Activated B cell treated with CpG ODN at 0.5 μM for 24 hours (primary cell): ENCODE results near the gene MCM7. TPM values are rescaled to one million over a fixed set of nuclear protein-coding genes. Genes with fewer than 3 reads are reported as not detected.
A peak's percentile ranks its signal among the peaks of the same experiment; 100 is the strongest.

Source experiments
- ATAC-seq: fragments of 200-7000 bp; cut with Tn5 transposase; one replicate; pipeline ENCODE4 v1.10.0; 2021; ENCODE audit warnings: low read depth, mild to moderate bottlenecking, moderate library complexity
- CTCF ChIA-PET: fragments of 350-600 bp; sonication (Branson Sonifier 250); formaldehyde crosslinking; loops from one replicate; lab custom pipeline; 2021; ENCODE audit warnings: antibody characterized with exemption; lab: Charles Lee
- POLR2A ChIA-PET: fragments of 350-600 bp; sonication (Branson Sonifier 250); formaldehyde crosslinking; loops from one replicate; lab custom pipeline; 2021; ENCODE audit warnings: antibody characterized with exemption; lab: Charles Lee
- DNase-seq: peaks from one replicate; pipeline ENCODE4 v3.0.0; 2022
- H3K27ac Mint-ChIP-seq: one replicate; pipeline ENCODE4 v1.8.0; 2020; ENCODE audit warnings: mixed read lengths
- H3K27me3 Mint-ChIP-seq: one replicate; pipeline ENCODE4 v1.8.0; 2021; ENCODE audit warnings: mixed read lengths
- H3K36me3 Mint-ChIP-seq: one replicate; pipeline ENCODE4 v1.8.0; 2021; ENCODE audit warnings: low read depth, mixed read lengths
- H3K4me1 Mint-ChIP-seq: one replicate; pipeline ENCODE4 v1.8.0; 2021; ENCODE audit warnings: mixed read lengths
- H3K4me3 Mint-ChIP-seq: one replicate; pipeline ENCODE4 v1.8.0; 2020; ENCODE audit warnings: mild to moderate bottlenecking, mixed read lengths
- H3K9me3 Mint-ChIP-seq: one replicate; pipeline ENCODE4 v1.8.0; 2020; ENCODE audit warnings: mixed read lengths
- CTCF ChIP-seq: fragments of 200-600 bp; IDR thresholded peaks from one replicate; pipeline ENCODE4 v1.8.0; 2022; ENCODE audit warnings: antibody characterized with exemption, mild to moderate bottlenecking
- intact Hi-C: fragments of 100-400 bp; cut with micrococcal nuclease; formaldehyde crosslinking; loops from one replicate; pipeline ENCODE4 v1.15.1; 2024
- total RNA-seq: library from RNA; stranded (reverse); gene quantifications from 2 replicates; pipeline ENCODE4 v1.2.3, GENCODE V29; 2022

The MCM7 gene
- total RNA-seq, 1 donor from 2014 or later, result 99.7 TPM

GRCh38 chr7:100088621-100089457 lies 12.4 kb downstream of the MCM7 start, which contains the start of gene COPS6:
COPS6 (plus strand) TSS chr7:100088969; CDS start chr7:100088991, 22 bp downstream.
- DNase-seq (peak; percentile 91), ATAC-seq (peak; percentile 86)
- Mint-ChIP-seq H3K27ac (peak within 1 kb of the TSS; percentile 84), H3K4me1 (peaks cover 18% of the 10 kb centered on the region), H3K4me3 (peak within 1 kb of the TSS; percentile 89), H3K9me3 (no peaks in the 10 kb centered on the region), H3K27me3 (no peaks in the 10 kb centered on the region), H3K36me3 (peaks cover 46% of the 10 kb centered on the region)
- ChIA-PET CTCF (no interaction called here), POLR2A (interaction anchor here (0.6 to 4.7 kb wide), 8 partner anchors 12 to 786 kb away, joined by 3 to 48 read pairs (median 4); partner anchors contain the start of genes AP4M1, FBXO24, LRCH4 and MBLAC1)
- intact Hi-C loops, result loop anchor here (1.0 to 10.0 kb wide), 4 partner anchors 11 to 1166 kb away; partner anchors contain the start of genes GNB2 and ZNF789
- TF ChIP-seq CTCF, result no peak

GRCh38 chr7:100088095-100088620 lies 13.0 kb downstream of the MCM7 start:
- ChIA-PET CTCF (no interaction called here), POLR2A (interaction anchor here (0.6 to 4.7 kb wide), 6 partner anchors 12 to 787 kb away, joined by 3 to 48 read pairs (median 4); partner anchors contain the start of genes AP4M1, FBXO24, LRCH4 and MBLAC1)
- peak overlapping the region; percentile 89 for H3K4me3 Mint-ChIP-seq
- H3K27ac Mint-ChIP-seq, result peak overlapping the region; percentile 84
- H3K27me3 Mint-ChIP-seq, result no peaks in the 10 kb centered on the region
- peaks cover 22% of the 10 kb centered on the region for H3K4me1 Mint-ChIP-seq
- H3K36me3 Mint-ChIP-seq, result peaks cover 39% of the 10 kb centered on the region
- TF ChIP-seq CTCF, result no peak
- H3K9me3 Mint-ChIP-seq, result no peaks in the 10 kb centered on the region
- DNase-seq (no peak), ATAC-seq (peak; percentile 22)
- intact Hi-C loops, result loop anchor here (1.0 to 10.0 kb wide), 4 partner anchors 12 to 1167 kb away; partner anchors contain the start of genes GNB2 and ZNF789

GRCh38 chr7:100087055-100087750 lies 14.0 kb downstream of the MCM7 start:
- no peak for DNase-seq
- no peak for ATAC-seq
- no peaks in the 10 kb centered on the region for H3K27me3 Mint-ChIP-seq
- POLR2A ChIA-PET, result interaction anchor here (0.6 to 4.7 kb wide), 3 partner anchors 13 to 39 kb away, joined by 4 to 48 read pairs (median 7); partner anchors contain the start of genes AP4M1, MBLAC1 and MCM7
- intact Hi-C loops, result loop anchor here (10.0 kb wide), 3 partner anchors 588 to 1168 kb away; partner anchors contain the start of genes GNB2 and ZNF789
- H3K9me3 Mint-ChIP-seq, result no peaks in the 10 kb centered on the region
- no peak for TF ChIP-seq CTCF
- H3K36me3 Mint-ChIP-seq, result peaks cover 29% of the 10 kb centered on the region
- CTCF ChIA-PET, result no interaction called here
- H3K27ac Mint-ChIP-seq, result no peak overlapping the region
- peak overlapping the region; percentile 89 for H3K4me3 Mint-ChIP-seq
- peaks cover 30% of the 10 kb centered on the region for H3K4me1 Mint-ChIP-seq

GRCh38 chr7:100085515-100085914 lies 15.7 kb downstream of the MCM7 start:
- CTCF ChIA-PET, result no interaction called here
- intact Hi-C loops, result loop anchor here (10.0 kb wide), 3 partner anchors 589 to 1169 kb away; partner anchors contain the start of genes GNB2 and ZNF789
- no peak overlapping the region for H3K4me3 Mint-ChIP-seq

More at GRCh38 chr7:100085515-100085914, 15.7 kb downstream of the MCM7 start:
- H3K9me3 Mint-ChIP-seq, result no peaks in the 10 kb centered on the region
- no peak for ATAC-seq
- TF ChIP-seq CTCF, result no peak
- peaks cover 20% of the 10 kb centered on the region for H3K36me3 Mint-ChIP-seq
- no peak overlapping the region for H3K27ac Mint-ChIP-seq
- no peak for DNase-seq
- H3K4me1 Mint-ChIP-seq, result peaks cover 41% of the 10 kb centered on the region
- POLR2A ChIA-PET, result no interaction called here
- no peaks in the 10 kb centered on the region for H3K27me3 Mint-ChIP-seq
